Stimulated activated CD8-positive, alpha-beta memory T cell treated with anti-CD3 and anti-CD28 coated beads, Interleukin-4, amount 100 ng/mL, for 48 hours (primary cell): ENCODE results near the gene SP140.
"Not testable (repeated sequence)": the region's sequence is repeated elsewhere in the genome, so short reads cannot be mapped to it uniquely, and the experiment has no call there.

ENCODE experiments used
- DNase-seq: peaks from one replicate; pipeline ENCODE4 v3.0.0-alpha.2; 2020

SP140 gene

GRCh38 chr2:230327418-230328154 is 102.0 kb downstream of the SP140 start:
- DNase-seq: no peak

DNA sequence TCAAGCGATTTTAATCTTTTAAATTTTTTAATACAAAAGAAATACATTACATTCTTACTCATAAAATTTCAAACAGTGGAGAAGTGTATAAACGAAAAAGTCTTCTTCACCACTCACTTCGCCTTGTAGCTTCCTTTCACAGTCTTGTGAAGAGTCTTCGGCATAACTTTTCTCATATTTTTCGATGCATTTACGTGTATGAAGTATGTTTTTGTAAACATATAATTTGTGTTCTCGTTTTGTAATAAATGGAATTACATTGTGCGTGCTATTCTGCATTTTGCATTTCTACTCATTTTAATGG is 102.6 kb downstream of the SP140 start:
- no peak for DNase-seq

DNA sequence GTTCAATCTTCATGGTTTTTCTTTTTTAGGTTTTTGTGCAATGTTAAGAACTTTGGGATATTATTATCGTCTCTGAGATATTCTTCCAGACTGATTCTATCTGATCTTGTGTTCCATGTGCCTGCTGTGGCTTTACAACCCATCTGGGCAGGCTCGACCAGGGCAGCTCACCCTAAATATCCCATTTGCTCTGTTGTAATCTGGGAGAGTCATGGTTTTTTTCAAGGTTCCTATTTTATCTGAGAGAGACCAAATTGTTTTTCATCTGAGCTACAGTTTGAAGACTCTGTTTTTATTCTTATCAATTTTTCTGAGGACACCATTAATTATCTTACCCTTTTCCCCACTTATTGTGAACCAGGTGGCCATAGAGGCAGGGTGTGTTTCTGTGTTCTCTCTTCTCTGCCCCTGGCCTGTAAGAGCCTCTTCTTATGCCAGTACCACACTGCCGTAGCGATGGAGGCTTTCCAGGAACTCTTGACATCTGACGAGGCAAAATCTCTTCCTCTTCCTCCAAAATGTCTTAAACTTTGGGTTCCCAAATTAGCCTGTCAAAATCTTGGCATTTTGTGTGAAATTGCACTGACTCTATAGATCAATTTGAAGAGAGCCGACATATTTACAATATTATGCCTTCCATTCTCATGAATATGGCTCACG is 104.5 kb downstream of the SP140 start:
- no peak for DNase-seq

GRCh38 chr2:230330725-230331124 is 105.2 kb downstream of the SP140 start:
- DNase-seq: no peak

DNA sequence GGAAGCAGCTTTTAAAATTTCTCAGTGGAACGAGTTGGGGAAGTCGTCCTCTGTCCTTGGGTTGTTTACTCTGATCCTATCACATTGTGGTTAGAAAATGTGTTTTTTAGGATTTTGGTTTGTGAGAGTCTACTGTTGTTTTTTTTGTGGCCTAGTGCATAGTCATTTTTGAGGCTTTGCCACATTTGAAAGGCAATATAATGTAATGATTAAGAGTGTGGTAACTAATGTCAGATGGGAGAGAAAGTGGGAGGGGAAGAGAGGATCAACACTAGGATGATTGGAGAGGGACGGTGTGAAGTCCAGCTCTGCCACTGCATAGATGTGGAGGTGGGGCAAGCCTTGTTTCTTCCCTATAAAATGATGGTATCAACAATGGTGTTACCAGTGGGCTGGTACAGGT is 109.9 kb downstream of the SP140 start:
- DNase-seq: no peak

- no peak for DNase-seq
These were observed 110.4 kb downstream of the SP140 start for GRCh38 chr2:230335864-230336506.

DNA sequence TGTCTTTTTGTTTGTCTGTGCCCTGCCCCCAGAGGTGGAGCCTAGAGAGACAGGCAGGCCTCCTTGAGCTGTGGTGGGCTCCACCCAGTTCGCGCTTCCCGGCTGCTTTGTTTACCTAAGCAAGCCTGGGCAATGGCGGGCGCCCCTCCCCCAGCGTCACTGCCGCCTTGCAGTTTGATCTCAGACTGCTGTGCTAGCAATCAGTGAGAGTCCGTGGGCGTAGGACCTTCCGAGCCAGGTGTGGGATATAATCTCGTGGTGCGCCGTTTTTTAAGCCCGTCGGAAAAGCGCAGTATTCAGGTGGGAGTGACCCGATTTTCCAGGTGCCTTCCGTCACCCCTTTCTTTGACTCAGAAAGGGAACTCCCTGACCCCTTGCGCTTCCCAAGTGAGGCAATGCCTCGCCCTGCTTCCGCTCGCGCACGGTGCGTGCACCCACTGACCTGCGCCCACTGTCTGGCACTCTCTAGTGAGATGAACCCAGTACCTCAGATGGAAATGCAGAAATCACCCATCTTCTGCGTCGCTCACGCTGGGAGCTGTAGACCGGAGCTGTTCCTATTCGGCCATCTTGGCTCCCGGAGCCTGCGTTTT is 116.5 kb downstream of the SP140 start:
- not testable (repeated sequence) for DNase-seq

- not testable (repeated sequence) for DNase-seq
These were observed 117.6 kb downstream of the SP140 start for GRCh38 chr2:230343041-230343624.

- no peak for DNase-seq
These were observed 118.2 kb downstream of the SP140 start for GRCh38 chr2:230343747-230344146.

GRCh38 chr2:230346465-230346864 is 120.9 kb downstream of the SP140 start:
- no peak for DNase-seq

DNA sequence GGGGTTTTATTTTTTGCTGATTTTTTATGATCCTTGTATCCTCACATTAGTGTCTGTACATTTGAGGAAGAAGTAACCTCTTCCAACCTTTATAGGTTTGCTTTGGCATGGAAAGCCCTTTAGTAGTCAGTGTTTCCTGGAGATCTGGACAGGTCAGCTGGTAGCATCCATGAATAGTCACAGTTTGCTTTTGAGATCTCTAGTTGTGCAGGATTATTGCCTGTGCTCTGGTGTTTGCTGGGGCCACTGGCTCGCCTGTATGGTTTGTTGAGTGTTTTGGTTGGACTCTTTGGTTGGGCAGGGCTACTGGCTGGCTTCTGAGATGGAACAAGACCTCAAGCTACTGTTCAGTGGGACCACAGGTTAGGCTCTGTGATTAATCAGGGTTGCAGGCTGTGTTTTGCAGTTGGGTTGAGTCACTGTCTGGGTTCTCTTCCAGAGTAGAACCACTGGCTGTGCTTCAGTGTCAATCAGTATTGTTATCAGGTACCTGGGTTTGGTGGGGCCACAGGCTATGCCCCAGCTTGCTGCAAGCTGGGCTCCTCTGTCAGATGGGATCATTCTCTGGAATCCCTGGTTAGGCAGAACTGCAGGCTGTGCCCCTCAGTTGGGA is 121.5 kb downstream of the SP140 start:
- no peak for DNase-seq

GRCh38 chr2:230347659-230348305 is 122.2 kb downstream of the SP140 start:
- peak; percentile 56 for DNase-seq

GRCh38 chr2:230348787-230349186 is 123.3 kb downstream of the SP140 start:
- DNase-seq: no peak

DNA sequence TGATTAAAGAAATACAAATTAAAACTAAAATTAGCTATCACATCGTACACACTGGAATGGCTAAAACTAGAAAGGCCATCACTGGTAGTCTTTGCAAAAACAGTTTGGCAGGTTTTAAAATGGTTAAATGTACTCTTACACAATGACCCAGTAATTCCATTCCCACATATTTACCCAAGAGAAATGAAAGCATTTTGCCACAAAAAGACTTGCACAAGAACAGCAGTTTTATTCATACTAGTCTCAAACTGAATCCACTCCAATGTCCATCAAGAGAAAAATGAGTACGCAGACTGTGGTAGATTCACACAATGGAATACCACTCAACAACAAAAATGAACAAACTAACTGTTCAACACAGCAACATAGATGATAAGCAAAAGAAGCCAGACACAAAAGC is 130.5 kb downstream of the SP140 start:
- no peak for DNase-seq

- no peak for DNase-seq
These were observed 132.8 kb downstream of the SP140 start for GRCh38 chr2:230358305-230358704.

DNA sequence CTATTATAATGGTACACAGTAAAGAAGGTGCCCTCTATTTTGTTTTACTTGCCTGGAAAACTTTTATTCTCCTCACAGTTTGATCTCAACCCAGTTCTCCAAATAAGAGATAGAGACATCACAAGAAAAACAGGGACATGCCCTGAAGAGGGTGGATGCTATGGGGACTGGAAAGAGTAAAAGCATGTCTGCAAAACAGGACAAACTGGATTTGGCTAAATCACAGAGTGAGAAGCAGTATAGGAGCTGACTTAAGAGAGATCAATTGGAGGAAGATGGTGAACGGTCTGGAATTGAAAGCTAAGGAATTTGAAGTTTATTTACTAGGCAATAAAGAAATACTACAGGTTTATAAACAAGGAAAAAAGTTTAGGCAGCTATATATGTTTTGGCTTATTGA is 134.5 kb downstream of the SP140 start:
- no peak for DNase-seq

DNA sequence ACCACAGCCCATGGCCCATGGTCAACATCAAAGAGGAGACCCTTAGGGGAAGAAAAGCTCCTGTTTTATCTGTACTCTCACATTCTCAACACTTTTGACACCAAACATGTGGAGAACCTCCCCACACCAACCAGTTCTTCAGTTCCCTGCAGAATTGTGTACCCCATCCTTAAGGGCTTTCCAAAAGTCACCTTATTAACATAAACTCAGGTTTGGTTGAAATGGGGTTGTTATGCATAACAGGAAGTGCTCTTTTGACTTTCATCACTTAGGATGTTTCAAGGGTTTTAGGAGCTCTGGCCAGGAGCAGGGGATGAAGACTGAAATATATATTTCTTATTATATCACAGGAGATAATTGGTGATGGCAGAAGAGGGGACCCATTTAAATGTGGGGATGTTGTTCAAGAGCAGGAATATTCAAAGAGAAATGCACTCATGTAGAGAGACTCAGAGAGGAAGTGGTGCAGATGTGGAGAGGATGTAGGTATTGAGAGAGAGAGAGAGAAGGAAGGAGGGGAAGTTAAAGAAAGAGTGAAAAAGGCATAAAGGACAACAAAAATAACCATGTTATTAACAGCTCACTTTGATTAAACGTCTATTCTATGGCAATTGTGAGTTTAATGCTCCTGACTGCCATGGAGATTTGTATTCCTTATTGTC is 136.6 kb downstream of the SP140 start:
- no peak for DNase-seq
